ENCODE measurements around the gene MYCBPAP.

DNA sequence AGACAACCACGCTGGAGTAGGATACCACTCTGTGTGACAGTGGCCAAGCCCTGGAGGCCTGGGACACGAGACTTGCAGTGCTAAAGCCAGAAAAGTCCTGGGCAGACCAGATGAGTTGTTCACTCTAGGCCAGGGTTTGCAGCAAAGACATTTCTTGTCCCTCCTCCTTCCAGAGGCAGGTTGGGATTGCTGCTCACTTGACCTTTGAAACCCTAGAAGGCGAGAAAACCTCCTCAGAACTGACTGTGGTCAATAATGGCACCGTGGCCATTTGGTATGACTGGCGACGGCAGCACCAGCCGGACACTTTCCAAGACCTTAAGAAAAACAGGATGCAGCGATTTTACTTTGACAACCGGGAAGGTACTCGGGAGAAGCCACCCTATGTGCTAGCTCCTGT lies 14.5 kb downstream of the MYCBPAP start:
- TF ChIP-seq, protein P1, sequence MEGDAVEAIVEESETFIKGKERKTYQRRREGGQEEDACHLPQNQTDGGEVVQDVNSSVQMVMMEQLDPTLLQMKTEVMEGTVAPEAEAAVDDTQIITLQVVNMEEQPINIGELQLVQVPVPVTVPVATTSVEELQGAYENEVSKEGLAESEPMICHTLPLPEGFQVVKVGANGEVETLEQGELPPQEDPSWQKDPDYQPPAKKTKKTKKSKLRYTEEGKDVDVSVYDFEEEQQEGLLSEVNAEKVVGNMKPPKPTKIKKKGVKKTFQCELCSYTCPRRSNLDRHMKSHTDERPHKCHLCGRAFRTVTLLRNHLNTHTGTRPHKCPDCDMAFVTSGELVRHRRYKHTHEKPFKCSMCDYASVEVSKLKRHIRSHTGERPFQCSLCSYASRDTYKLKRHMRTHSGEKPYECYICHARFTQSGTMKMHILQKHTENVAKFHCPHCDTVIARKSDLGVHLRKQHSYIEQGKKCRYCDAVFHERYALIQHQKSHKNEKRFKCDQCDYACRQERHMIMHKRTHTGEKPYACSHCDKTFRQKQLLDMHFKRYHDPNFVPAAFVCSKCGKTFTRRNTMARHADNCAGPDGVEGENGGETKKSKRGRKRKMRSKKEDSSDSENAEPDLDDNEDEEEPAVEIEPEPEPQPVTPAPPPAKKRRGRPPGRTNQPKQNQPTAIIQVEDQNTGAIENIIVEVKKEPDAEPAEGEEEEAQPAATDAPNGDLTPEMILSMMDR (IDR thresholded peaks at IDR 0.05; ENCODE audit: low read depth, low read length): no peak
- no peak for TF ChIP-seq EZH2phosphoT487 (IDR thresholded peaks at IDR 0.05; ENCODE audit: low read depth)
